BJ (cell line): ENCODE measurements around the gene CPEB3. TPM values are rescaled to one million over a fixed set of nuclear protein-coding genes. Genes with fewer than 3 reads are reported as not detected.

ENCODE experiments used
- CTCF ChIA-PET: fragments of 350-600 bp; formaldehyde crosslinking; extraction: SDS; loops from one replicate; lab custom pipeline; 2021; ENCODE audit warnings: antibody characterized with exemption, inconsistent platforms; lab: Yijun Ruan, JAX
- POLR2A ChIA-PET: fragments of 300-600 bp; sonication (Branson Sonifier 250); formaldehyde crosslinking; extraction: SDS; loops from one replicate; lab custom pipeline; 2021; ENCODE audit warnings: antibody characterized with exemption; lab: Charles Lee
- DNase-seq: peaks from one replicate; pipeline ENCODE4 v3.0.0-alpha.2; 2011; ENCODE audit warnings: low read depth
- H3K27me3 ChIP-seq: 2 replicates; pipeline ENCODE4 v1.6.0; 2011; ENCODE audit warnings: low read length; ENCODE audit not compliant: control insufficient read depth, insufficient read depth
- H3K36me3 ChIP-seq: 2 replicates; pipeline ENCODE4 v1.5.1; 2011; ENCODE audit warnings: low read length; ENCODE audit not compliant: control insufficient read depth, insufficient read depth
- H3K4me3 ChIP-seq: 2 replicates; pipeline ENCODE4 v1.5.1; 2011; ENCODE audit warnings: low read depth, mild to moderate bottlenecking, control low read depth, low read length
- polyA plus RNA-seq: library from polyadenylated mRNA; depleted of rRNA; stranded (reverse); fragments of >200 nt; gene quantifications from 2 replicates; pipeline ENCODE4 v1.2.3, GENCODE V29; 2011; rRNA removed
- small RNA-seq: library from RNA; depleted of rRNA; stranded (forward); fragments of <200 nt; gene quantifications from one replicate; pipeline ENCODE3, GENCODE V24; 2012; ENCODE audit warnings: low replicate concordance, low read depth; ENCODE audit not compliant: insufficient read length
- TF ChIP-seq, protein P1 (sequence below): IDR thresholded peaks from 2 replicates; pipeline ENCODE4 v1.5.1; 2011; ENCODE audit warnings: low read depth, mild to moderate bottlenecking, control low read depth, inconsistent platforms, low read length, moderate library complexity; ENCODE audit not compliant: insufficient read depth

The CPEB3 gene
- polyA plus RNA-seq, 1 experiment: 0.28 TPM

DNA sequence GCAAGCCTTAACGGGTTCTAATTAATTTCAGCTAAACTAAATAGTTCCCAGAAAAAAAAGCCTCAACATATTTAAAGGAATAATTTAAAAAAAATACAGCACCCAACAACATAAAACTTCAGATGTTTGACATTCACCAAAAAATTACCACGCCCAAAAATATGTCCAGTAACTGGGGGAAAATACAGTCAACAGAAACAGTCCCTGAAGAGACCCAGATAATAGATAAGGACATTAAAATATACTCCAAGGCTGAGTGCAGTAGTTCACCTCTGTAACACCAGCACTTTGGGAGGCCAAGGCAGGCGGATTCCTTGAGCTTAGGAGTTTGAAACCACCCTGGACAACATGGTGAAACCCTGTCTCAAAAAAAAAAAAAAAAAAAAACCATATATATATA is 289.3 kb downstream of the CPEB3 start:
- Histone ChIP-seq H3K36me3 (peaks cover 3% of the 10 kb centered on the region; the same call in 1 of the 2 replicates), H3K4me3 (no peak overlapping the region), H3K27me3 (no peaks in the 10 kb centered on the region)
- TF ChIP-seq, protein P1, sequence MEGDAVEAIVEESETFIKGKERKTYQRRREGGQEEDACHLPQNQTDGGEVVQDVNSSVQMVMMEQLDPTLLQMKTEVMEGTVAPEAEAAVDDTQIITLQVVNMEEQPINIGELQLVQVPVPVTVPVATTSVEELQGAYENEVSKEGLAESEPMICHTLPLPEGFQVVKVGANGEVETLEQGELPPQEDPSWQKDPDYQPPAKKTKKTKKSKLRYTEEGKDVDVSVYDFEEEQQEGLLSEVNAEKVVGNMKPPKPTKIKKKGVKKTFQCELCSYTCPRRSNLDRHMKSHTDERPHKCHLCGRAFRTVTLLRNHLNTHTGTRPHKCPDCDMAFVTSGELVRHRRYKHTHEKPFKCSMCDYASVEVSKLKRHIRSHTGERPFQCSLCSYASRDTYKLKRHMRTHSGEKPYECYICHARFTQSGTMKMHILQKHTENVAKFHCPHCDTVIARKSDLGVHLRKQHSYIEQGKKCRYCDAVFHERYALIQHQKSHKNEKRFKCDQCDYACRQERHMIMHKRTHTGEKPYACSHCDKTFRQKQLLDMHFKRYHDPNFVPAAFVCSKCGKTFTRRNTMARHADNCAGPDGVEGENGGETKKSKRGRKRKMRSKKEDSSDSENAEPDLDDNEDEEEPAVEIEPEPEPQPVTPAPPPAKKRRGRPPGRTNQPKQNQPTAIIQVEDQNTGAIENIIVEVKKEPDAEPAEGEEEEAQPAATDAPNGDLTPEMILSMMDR: no peak
- ChIA-PET CTCF (no interaction called here), POLR2A (no interaction called here)
- no peak for DNase-seq

Small RNAs within 50 kb of the gene (small RNA-seq; reads per million reads assigned to genes)
- gene RF00019 (not detected), gene RF00402 (not detected), gene RF00622 (not detected), gene RNY3P12 (not detected)

Other genes starting within 250 kb of the CPEB3 start
- 13.1 and 23.2 TPM in 2 replicates for gene MARCHF5, start 89 bp upstream of the CPEB3 start, polyA plus RNA-seq